Measurements from ENCODE around the gene KDM4B. TPM values are rescaled to one million over a fixed set of nuclear protein-coding genes. Genes with fewer than 3 reads are reported as not detected.

Gene KDM4B
- total and polyA plus RNA-seq, 5 donors = 18.8 to 37.5 (median 26.6) TPM

DNA sequence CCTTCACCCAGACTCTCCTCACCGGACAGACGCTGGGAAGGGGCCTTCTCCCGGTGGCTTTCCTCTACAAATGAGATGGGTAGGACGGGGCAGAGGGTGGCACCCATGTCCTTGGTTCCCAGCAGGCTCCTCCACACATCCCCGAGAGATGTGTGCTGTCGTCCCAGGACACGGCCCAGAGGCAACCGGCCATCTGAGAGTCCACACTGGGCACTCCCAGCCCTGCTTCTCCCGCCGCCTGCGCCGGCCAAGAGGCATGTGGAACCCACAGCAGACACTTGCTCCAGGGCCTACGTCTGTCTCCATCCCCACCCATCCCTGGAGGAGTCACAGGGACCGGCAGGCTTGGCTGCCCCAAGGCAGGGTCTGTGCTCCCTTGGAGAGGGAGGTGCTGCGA, 179.9 kb downstream of the KDM4B start:
- Histone ChIP-seq H3K4me1 (ENCODE audit: control insufficient read depth, insufficient read depth, low read length) (no peaks in the 10 kb centered on the region), H3K9me3 (ENCODE audit: control insufficient read depth, low read length) (no peaks in the 10 kb centered on the region), H3K27ac (ENCODE audit: low read length) (no peak overlapping the region), H3K4me3 (ENCODE audit: low read length) (no peak overlapping the region), H3K27me3 (ENCODE audit: control insufficient read depth, insufficient read depth) (no peaks in the 10 kb centered on the region)
- WGBS = 88% methylated on average over 15 of the region's 15 CpGs
- intact Hi-C loops (cut with DNase I) = loop anchor here in 1 of 4 donors (10.0 kb wide), 1 partner anchor 104 kb away; no protein-coding TSS in a partner anchor
- DNase-seq = no peak
- no peak for ATAC-seq

- no peak for ATAC-seq
- DNase-seq = no peak
- 84% methylated on average over 10 of the region's 10 CpGs for WGBS
- Histone ChIP-seq H3K27ac (ENCODE audit: low read length) (no peak overlapping the region), H3K27me3 (ENCODE audit: control insufficient read depth, insufficient read depth) (no peaks in the 10 kb centered on the region), H3K4me3 (ENCODE audit: low read length) (no peak overlapping the region), H3K9me3 (ENCODE audit: control insufficient read depth, low read length) (no peaks in the 10 kb centered on the region), H3K4me1 (ENCODE audit: control insufficient read depth, insufficient read depth, low read length) (no peaks in the 10 kb centered on the region)
- intact Hi-C loops (cut with DNase I) = loop anchor here in 1 of 4 donors (10.0 kb wide), 1 partner anchor 105 kb away; no protein-coding TSS in a partner anchor
Measured at GRCh38 chr19:5149508-5149907, 180.6 kb downstream of the KDM4B start.

DNA sequence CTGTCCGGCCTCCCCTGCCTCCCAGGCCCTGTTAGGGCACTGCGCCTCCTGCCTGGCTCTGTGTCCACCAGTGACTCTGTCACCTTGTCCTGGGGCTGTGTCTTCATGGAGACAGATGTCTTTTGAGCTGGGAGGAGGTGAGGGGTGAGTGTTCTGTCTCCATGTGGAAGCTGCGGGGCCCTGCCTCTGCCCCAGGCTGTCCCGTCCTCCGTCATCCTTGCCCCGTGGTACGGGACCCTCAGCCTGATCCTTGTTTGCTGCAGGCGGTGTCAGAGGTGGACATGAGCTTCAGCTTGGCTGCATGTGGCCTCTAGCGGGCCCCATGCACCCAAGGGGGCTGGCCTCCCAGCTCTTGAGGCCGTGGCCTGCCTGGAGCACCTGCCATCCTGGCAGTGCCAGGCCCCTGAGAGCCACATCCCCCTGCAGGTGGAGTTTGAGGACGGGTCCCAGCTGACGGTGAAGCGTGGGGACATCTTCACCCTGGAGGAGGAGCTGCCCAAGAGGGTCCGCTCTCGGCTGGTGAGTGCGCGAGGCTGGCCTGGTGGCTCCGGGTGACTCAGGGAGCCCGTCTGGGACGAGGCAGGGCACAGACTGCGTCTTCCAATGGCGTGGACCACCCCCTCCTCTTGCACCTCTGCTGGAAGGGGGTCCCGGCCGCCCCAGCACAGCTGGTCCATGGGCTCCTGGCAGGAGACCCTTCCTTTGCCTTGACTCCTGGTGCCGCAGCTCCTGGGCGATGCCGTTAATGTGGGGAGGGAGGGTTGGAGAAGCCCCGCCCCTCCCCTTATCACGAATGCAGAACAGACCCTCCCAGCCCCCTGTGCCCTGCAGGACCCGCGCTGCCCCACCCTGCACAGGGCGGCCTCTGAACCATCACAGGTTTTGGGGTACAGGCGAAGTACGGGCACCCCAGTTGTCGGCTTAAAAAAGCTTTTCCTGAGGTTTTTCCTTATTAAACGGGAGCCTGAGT, 181.3 kb downstream of the KDM4B start:
- Histone ChIP-seq H3K9me3 (ENCODE audit: control insufficient read depth, low read length) (no peaks in the 10 kb centered on the region), H3K27me3 (ENCODE audit: control insufficient read depth, insufficient read depth) (no peaks in the 10 kb centered on the region), H3K4me3 (ENCODE audit: low read length) (no peak overlapping the region), H3K4me1 (ENCODE audit: control insufficient read depth, insufficient read depth, low read length) (no peaks in the 10 kb centered on the region), H3K27ac (ENCODE audit: low read length) (no peak overlapping the region)
- ATAC-seq (no peak), DNase-seq (no peak)
- WGBS = 86% methylated on average over 36 of the region's 36 CpGs
- intact Hi-C loops (cut with DNase I) = loop anchor here in 1 of 4 donors (10.0 kb wide), 1 partner anchor 105 kb away; no protein-coding TSS in a partner anchor

DNA sequence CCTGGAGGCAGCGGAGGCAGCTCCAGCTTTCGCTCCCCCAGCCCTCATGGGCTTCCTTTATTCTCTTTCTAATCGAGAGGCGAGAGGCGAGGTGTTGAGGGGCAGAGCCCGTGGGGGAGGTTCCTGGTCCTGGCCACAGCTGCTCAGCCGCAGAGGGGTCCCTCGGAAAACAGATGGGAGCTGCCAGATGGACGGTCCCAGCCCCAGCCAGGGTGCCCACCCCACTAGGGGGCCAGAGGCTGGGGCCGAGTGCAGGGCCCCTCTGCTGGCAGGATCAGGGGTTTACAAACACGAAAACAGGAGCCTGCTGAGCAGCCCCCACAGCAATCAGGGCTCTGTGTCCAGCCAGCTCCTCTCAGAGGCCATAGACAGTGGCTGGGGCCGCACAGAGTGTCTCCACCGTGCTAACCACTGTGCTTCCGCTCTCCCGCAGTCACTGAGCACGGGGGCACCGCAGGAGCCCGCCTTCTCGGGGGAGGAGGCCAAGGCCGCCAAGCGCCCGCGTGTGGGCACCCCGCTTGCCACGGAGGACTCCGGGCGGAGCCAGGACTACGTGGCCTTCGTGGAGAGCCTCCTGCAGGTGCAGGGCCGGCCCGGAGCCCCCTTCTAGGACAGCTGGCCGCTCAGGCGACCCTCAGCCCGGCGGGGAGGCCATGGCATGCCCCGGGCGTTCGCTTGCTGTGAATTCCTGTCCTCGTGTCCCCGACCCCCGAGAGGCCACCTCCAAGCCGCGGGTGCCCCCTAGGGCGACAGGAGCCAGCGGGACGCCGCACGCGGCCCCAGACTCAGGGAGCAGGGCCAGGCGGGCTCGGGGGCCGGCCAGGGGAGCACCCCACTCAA, 182.2 kb downstream of the KDM4B start:
- ATAC-seq = no peak
- WGBS = 89% methylated on average over 52 of the region's 52 CpGs
- intact Hi-C loops (cut with DNase I) = no loop called here

GRCh38 chr19:5152013-5152763, 183.3 kb downstream of the KDM4B start:
- intact Hi-C loops (cut with DNase I) = no loop called here
- ATAC-seq (no peak), DNase-seq (peak in 1 of 3 donors; percentile 30)
- Histone ChIP-seq H3K9me3 (ENCODE audit: control insufficient read depth, low read length) (no peaks in the 10 kb centered on the region), H3K27ac (ENCODE audit: low read length) (no peak overlapping the region), H3K27me3 (ENCODE audit: control insufficient read depth, insufficient read depth) (no peaks in the 10 kb centered on the region), H3K4me1 (ENCODE audit: control insufficient read depth, insufficient read depth, low read length) (no peaks in the 10 kb centered on the region), H3K4me3 (ENCODE audit: low read length) (no peak overlapping the region)
- WGBS = 94% methylated on average over 27 of the region's 27 CpGs

More for the DNA sequence above, 182.2 kb downstream of the KDM4B start:
- Histone ChIP-seq H3K9me3 (ENCODE audit: control insufficient read depth, low read length) (no peaks in the 10 kb centered on the region), H3K27me3 (ENCODE audit: control insufficient read depth, insufficient read depth) (no peaks in the 10 kb centered on the region), H3K27ac (ENCODE audit: low read length) (no peak overlapping the region), H3K4me3 (ENCODE audit: low read length) (no peak overlapping the region), H3K4me1 (ENCODE audit: control insufficient read depth, insufficient read depth, low read length) (no peaks in the 10 kb centered on the region)
- peak in 2 of 3 donors; percentile 48 to 63 for DNase-seq

- ATAC-seq (no peak), DNase-seq (peak in 1 of 3 donors; percentile 51)
- Histone ChIP-seq H3K4me1 (ENCODE audit: control insufficient read depth, insufficient read depth, low read length) (no peaks in the 10 kb centered on the region), H3K27me3 (ENCODE audit: control insufficient read depth, insufficient read depth) (no peaks in the 10 kb centered on the region), H3K9me3 (ENCODE audit: control insufficient read depth, low read length) (no peaks in the 10 kb centered on the region), H3K4me3 (ENCODE audit: low read length) (no peak overlapping the region), H3K27ac (ENCODE audit: low read length) (no peak overlapping the region)
- intact Hi-C loops (cut with DNase I) = no loop called here
- 90% methylated on average over 24 of the region's 24 CpGs for WGBS
Measured at GRCh38 chr19:5152767-5153532, 184.0 kb downstream of the KDM4B start.

DNA sequence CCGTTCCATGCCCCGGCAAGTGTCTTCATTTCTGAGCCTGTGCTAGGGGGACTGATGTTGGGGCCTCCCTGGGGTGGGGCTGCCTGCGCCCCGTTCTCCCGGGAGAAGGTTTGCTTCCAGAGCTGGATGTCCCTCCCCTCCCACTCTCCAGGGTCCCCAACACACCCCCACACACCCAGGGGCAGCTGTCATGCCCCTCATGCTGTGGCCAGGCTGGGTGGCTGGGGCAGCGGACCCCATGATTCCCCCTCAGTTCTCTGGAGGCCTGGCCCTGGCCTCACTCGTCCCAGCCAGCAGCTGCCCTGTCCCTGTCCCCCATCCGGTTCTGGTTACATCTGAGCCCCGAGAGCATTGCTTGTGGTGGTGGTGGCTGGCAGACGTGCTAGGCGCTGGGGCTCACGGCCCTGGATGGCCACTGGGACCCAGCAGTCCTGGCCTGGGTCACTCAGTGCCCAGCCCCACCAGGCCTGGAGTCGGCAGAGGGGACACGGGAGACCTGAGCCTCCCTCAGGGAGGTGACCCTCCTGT, 184.8 kb downstream of the KDM4B start:
- DNase-seq = no peak
- 81% methylated on average over 14 of the region's 14 CpGs for WGBS
- no peaks in the 10 kb centered on the region for H3K4me1 ChIP-seq (ENCODE audit: control insufficient read depth, insufficient read depth, low read length)
- H3K9me3 ChIP-seq (ENCODE audit: control insufficient read depth, low read length) = no peaks in the 10 kb centered on the region
- intact Hi-C loops (cut with DNase I) = no loop called here
- no peaks in the 10 kb centered on the region for H3K27me3 ChIP-seq (ENCODE audit: control insufficient read depth, insufficient read depth)
- H3K4me3 ChIP-seq (ENCODE audit: low read length) = no peak overlapping the region
- H3K27ac ChIP-seq (ENCODE audit: low read length) = no peak overlapping the region
- ATAC-seq = peak; percentile 2 to 4

DNA sequence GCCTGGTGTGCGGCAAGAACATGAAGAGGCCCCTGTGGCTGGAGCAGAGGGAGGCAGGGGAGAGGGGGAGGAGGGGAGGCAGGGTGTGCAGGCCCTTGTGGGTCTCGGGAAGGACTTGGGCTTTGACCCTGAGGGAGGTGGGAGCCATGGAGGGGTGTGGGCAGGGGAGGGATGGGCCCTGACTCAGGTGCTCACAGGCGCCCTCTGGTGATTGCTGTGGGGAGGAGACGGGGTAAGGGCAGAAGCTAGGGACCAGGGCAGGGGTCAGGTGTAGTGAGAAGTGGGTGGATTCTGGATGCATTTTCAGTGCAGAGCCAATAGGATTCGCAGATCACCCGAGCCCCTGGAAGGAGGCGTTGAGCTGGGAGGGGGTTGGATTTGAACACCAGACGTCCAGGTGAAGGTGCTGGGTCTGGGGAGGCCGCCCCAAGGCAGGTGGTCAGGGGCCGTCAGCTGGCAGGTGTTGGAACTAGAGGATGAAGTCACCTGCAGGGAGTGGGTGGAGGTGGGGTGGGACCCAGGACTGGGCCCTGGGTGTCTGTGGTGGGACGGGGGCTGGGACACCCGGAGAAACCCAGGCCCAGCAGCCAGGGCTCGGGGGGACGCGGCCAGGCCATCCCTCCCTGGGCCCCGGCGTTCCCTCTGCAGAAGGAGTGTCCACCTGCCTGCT, 185.4 kb downstream of the KDM4B start:
- peak in 2 of 3 donors; percentile 71 to 76 for DNase-seq

GRCh38 chr19:5154799-5155426, 186.0 kb downstream of the KDM4B start:
- intact Hi-C loops (cut with DNase I) = no loop called here
- peak in 1 of 3 donors; percentile 34 for DNase-seq
- no peaks in the 10 kb centered on the region for H3K9me3 ChIP-seq (ENCODE audit: control insufficient read depth, low read length)
- ATAC-seq = no peak
- H3K27ac ChIP-seq (ENCODE audit: low read length) = no peak overlapping the region
- H3K4me1 ChIP-seq (ENCODE audit: control insufficient read depth, insufficient read depth, low read length) = no peaks in the 10 kb centered on the region
- no peaks in the 10 kb centered on the region for H3K27me3 ChIP-seq (ENCODE audit: control insufficient read depth, insufficient read depth)
- no peak overlapping the region for H3K4me3 ChIP-seq (ENCODE audit: low read length)
- WGBS = 88% methylated on average over 26 of the region's 26 CpGs

More for the DNA sequence above, 185.4 kb downstream of the KDM4B start:
- H3K27me3 ChIP-seq (ENCODE audit: control insufficient read depth, insufficient read depth) = no peaks in the 10 kb centered on the region
- no peaks in the 10 kb centered on the region for H3K9me3 ChIP-seq (ENCODE audit: control insufficient read depth, low read length)
- intact Hi-C loops (cut with DNase I) = no loop called here
- peak; percentile 8 to 55 for ATAC-seq
- no peak overlapping the region for H3K4me3 ChIP-seq (ENCODE audit: low read length)
- WGBS = 78% methylated on average over 17 of the region's 17 CpGs
- H3K27ac ChIP-seq (ENCODE audit: low read length) = no peak overlapping the region
- no peaks in the 10 kb centered on the region for H3K4me1 ChIP-seq (ENCODE audit: control insufficient read depth, insufficient read depth, low read length)
